K562 (cell line): ENCODE results near the gene SOCS4.

Experiments
- BCOR ChIP-seq: fragments of 450-650 bp; IDR thresholded peaks from 2 replicates; pipeline ENCODE4 v1.6.1; 2016
- EP300 ChIP-seq: IDR thresholded peaks from 2 replicates; pipeline ENCODE4 v1.6.1; 2012; ENCODE audit warnings: low read length, improper control_type of control experiment
- GABPB1 ChIP-seq: sonication (generic); formaldehyde crosslinking; IDR thresholded peaks from 2 replicates; pipeline ENCODE4 v1.8.0; 2022; ENCODE audit warnings: mild to moderate bottlenecking, missing genetic modification reagents
- KDM1A ChIP-seq, 2 experiments: fragments of 450-650 bp; IDR thresholded peaks; 2 replicates each; pipeline ENCODE4 v1.6.1; 2016; ENCODE audit warnings: mild to moderate bottlenecking in 2 of 2
- POLR2A ChIP-seq: fragments of 450-650 bp; conservative IDR thresholded peaks from 2 replicates; pipeline ENCODE4 v1.6.1; 2016
- POLR2AphosphoS5 ChIP-seq: IDR thresholded peaks from 2 replicates; pipeline ENCODE4 v1.6.1; 2011; ENCODE audit warnings: mild to moderate bottlenecking, low read depth, low read length, moderate library complexity; ENCODE audit not compliant: control insufficient read depth, insufficient read depth
- SREBF2 ChIP-seq: sonication (generic); formaldehyde crosslinking; IDR thresholded peaks from 2 replicates; pipeline ENCODE4 v1.4.0; 2020; ENCODE audit warnings: mild to moderate bottlenecking, missing genetic modification reagents
- STAT5B ChIP-seq: fragments of 250-450 bp; sonication (Bioruptor Pico); IDR thresholded peaks from 2 replicates; pipeline ENCODE4 v1.8.0; 2021; ENCODE audit warnings: mild to moderate bottlenecking, inconsistent platforms
- ZC3H4 ChIP-seq: sonication (generic); formaldehyde crosslinking; IDR thresholded peaks from 2 replicates; pipeline ENCODE4 v1.9.0; 2021; ENCODE audit warnings: missing genetic modification reagents, borderline replicate concordance
- ZNF133 ChIP-seq: fragments of 250-450 bp; sonication (Bioruptor Pico); IDR thresholded peaks from 2 replicates; pipeline ENCODE4 v1.4.0; 2020; ENCODE audit warnings: mild to moderate bottlenecking
- TF ChIP-seq, protein P1 (sequence below): fragments of 200-800 bp; sonication (Bioruptor generic); IDR thresholded peaks from 2 replicates; pipeline ENCODE4 v1.6.1; 2016; ENCODE audit warnings: missing genetic modification characterization, missing compliant biosample characterization
- TF ChIP-seq, protein P2 (sequence below): sonication (generic); formaldehyde crosslinking; IDR thresholded peaks from 2 replicates; pipeline ENCODE4 v1.8.1; 2023; ENCODE audit warnings: mild to moderate bottlenecking, missing genetic modification reagents

DNA sequence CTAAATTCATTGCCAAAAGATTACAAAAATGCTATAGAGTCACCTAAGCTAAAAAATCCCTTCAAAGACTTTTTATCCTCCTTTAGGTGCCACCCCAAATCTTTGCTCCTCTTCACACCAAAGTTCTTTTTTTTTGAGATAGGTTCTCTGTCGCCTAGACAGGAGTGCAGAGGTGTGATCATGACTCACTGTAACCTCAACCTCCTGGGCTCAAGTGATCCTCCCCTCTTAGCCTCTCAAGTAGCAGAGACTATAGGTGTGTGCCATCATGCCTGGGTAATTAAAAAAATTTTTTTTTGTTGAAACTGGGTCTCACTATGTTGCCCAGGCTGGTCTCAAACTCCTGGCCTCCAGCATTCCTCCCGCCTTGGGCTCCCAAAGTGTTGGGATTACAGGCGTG lies 48.0 kb upstream of the SOCS4 start:
- TF ChIP-seq, protein P1, sequence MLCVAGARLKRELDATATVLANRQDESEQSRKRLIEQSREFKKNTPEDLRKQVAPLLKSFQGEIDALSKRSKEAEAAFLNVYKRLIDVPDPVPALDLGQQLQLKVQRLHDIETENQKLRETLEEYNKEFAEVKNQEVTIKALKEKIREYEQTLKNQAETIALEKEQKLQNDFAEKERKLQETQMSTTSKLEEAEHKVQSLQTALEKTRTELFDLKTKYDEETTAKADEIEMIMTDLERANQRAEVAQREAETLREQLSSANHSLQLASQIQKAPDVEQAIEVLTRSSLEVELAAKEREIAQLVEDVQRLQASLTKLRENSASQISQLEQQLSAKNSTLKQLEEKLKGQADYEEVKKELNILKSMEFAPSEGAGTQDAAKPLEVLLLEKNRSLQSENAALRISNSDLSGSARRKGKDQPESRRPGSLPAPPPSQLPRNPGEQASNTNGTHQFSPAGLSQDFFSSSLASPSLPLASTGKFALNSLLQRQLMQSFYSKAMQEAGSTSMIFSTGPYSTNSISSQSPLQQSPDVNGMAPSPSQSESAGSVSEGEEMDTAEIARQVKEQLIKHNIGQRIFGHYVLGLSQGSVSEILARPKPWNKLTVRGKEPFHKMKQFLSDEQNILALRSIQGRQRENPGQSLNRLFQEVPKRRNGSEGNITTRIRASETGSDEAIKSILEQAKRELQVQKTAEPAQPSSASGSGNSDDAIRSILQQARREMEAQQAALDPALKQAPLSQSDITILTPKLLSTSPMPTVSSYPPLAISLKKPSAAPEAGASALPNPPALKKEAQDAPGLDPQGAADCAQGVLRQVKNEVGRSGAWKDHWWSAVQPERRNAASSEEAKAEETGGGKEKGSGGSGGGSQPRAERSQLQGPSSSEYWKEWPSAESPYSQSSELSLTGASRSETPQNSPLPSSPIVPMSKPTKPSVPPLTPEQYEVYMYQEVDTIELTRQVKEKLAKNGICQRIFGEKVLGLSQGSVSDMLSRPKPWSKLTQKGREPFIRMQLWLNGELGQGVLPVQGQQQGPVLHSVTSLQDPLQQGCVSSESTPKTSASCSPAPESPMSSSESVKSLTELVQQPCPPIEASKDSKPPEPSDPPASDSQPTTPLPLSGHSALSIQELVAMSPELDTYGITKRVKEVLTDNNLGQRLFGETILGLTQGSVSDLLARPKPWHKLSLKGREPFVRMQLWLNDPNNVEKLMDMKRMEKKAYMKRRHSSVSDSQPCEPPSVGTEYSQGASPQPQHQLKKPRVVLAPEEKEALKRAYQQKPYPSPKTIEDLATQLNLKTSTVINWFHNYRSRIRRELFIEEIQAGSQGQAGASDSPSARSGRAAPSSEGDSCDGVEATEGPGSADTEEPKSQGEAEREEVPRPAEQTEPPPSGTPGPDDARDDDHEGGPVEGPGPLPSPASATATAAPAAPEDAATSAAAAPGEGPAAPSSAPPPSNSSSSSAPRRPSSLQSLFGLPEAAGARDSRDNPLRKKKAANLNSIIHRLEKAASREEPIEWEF, result no peak
- TF ChIP-seq EP300 (no peak), POLR2AphosphoS5 (no peak), GABPB1 (no peak), BCOR (no peak), POLR2A (no peak), STAT5B (CRISPR knock-in tag) (no peak), SREBF2 (CRISPR knock-in tag) (no peak), ZNF133 (CRISPR knock-in tag) (no peak), ZC3H4 (CRISPR knock-in tag) (no peak), KDM1A (IDR thresholded peaks at IDR 0.05) (no peak)
- TF ChIP-seq, protein P2, sequence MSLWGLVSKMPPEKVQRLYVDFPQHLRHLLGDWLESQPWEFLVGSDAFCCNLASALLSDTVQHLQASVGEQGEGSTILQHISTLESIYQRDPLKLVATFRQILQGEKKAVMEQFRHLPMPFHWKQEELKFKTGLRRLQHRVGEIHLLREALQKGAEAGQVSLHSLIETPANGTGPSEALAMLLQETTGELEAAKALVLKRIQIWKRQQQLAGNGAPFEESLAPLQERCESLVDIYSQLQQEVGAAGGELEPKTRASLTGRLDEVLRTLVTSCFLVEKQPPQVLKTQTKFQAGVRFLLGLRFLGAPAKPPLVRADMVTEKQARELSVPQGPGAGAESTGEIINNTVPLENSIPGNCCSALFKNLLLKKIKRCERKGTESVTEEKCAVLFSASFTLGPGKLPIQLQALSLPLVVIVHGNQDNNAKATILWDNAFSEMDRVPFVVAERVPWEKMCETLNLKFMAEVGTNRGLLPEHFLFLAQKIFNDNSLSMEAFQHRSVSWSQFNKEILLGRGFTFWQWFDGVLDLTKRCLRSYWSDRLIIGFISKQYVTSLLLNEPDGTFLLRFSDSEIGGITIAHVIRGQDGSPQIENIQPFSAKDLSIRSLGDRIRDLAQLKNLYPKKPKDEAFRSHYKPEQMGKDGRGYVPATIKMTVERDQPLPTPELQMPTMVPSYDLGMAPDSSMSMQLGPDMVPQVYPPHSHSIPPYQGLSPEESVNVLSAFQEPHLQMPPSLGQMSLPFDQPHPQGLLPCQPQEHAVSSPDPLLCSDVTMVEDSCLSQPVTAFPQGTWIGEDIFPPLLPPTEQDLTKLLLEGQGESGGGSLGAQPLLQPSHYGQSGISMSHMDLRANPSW (CRISPR knock-in tag), result no peak
